NCI-H226 (cell line): ENCODE results near the gene CEACAM21.

Source experiments
- DNase-seq: peaks from one replicate; pipeline ENCODE4 v3.0.0-alpha.2; 2015

Gene CEACAM21

GRCh38 chr19:41621654-41622053, 45.7 kb downstream of the CEACAM21 start:
- no peak for DNase-seq

- no peak for DNase-seq
Measured at GRCh38 chr19:41623360-41623759, 47.4 kb downstream of the CEACAM21 start.

- no peak for DNase-seq
Measured at GRCh38 chr19:41624515-41624914, 48.5 kb downstream of the CEACAM21 start.

GRCh38 chr19:41624937-41625336, 49.0 kb downstream of the CEACAM21 start:
- DNase-seq = no peak

GRCh38 chr19:41626278-41626677, 50.3 kb downstream of the CEACAM21 start:
- no peak for DNase-seq

GRCh38 chr19:41626877-41627276, 50.9 kb downstream of the CEACAM21 start, which contains the start of gene CEACAM4:
Gene CEACAM4 (minus strand): TSS chr19:41627074. CDS start chr19:41626963, 111 bp downstream.
- no peak for DNase-seq

GRCh38 chr19:41627966-41628675, 52.2 kb downstream of the CEACAM21 start:
- DNase-seq = no peak
